ENCODE results near the gene TBC1D23.

TBC1D23 gene

DNA sequence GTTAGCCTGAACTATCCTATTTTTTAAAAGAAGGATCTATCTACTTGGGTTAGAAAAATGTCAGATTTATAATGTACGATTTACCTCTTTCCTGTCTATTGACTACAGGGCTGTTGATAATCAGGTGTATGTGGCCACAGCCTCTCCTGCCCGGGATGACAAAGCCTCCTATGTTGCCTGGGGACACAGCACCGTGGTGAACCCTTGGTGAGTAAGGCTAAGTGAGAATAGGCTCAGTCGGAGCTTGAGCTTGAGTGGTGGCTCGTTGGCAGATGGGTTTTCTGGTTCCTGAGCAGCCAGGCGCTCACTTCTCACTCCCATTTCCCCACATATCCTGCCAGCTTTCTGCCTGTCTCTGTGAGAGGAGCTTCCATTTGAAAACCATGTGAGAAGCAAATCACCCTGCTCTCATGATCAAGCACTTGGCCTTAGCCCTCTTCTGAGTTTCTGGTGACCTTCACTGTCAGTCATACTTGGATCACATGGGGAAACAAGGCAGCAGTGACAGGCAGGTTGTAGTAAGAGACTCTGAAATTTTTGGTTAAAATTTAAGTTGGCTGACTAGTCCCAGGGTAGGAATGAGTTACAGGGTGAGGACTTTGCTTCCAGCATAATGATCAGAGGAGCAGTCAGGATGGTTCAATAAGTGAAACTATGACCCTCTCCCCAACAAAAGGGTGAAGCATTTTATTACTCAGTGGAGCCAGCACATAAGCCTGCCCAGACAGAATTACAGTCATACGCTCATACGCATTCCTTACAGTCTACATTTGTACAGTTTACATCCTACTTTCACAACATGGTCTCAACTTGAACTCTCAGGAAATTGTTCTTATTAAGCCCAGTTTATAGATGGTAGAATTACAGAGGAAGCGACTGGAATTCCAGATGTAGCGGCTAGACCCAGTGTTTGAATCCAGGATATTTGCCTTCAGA is 91.8 kb downstream of the TBC1D23 start:
- peak; percentile 49 for DNase-seq (ENCODE audit: low read depth)

DNA sequence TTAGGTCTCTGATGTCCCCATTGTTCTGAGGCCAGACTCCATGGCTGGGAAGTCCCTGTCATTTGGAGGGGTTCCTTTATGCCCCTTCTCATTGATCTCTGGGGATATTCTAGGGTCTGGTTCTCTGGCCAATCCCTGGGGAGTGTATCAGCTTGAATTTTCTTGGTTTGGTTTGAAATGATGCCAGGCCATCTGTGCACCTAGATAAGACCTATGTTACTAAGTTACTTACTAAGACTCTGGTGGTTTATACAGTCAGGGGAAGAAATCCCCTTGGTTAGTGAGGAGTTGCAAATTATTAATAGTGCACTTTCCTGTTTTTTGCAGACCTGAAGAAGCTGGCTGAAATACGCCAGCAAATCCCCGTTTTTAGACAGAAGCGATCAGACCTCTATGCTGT is 94.1 kb downstream of the TBC1D23 start:
- no peak for DNase-seq (ENCODE audit: low read depth)

DNA sequence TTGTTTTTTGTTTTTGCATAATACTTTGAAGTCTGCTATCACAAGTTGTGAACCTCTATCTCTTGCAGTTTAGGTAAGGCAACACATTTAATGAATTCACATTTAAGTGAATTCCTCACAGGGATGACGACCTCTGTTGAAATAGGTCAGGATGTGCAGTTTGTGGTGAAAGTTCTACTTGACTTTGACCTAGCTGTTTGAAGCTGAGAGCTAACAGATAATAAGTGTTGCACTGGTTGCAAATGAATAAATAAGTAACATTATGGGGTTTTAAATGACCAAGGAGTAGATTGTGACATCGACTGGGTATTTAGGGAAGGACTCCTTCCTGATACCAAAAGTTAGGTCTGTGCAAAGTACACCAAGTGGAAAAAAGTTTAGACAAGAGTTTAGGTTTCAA is 97.6 kb downstream of the TBC1D23 start:
- DNase-seq (ENCODE audit: low read depth) = no peak

DNA sequence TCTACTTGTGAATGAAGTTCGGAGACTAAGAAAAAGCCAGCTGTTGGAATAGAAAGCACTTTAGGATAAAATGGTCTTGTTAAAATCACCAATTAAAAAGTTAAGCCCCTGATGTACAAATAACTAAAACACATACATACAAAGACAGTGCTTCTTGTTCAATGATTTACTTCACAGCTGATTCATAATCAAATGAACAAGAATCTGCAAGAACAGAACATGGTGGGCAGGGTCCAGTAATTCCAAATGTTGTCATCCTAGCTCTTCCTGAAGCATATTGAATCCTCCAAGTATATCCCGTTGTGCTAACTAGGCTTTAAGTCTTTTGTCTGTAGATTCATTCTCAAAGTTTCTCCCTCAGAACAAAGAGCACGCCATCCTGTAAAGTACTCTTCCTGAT is 98.2 kb downstream of the TBC1D23 start:
- no peak for DNase-seq (ENCODE audit: low read depth)

DNA sequence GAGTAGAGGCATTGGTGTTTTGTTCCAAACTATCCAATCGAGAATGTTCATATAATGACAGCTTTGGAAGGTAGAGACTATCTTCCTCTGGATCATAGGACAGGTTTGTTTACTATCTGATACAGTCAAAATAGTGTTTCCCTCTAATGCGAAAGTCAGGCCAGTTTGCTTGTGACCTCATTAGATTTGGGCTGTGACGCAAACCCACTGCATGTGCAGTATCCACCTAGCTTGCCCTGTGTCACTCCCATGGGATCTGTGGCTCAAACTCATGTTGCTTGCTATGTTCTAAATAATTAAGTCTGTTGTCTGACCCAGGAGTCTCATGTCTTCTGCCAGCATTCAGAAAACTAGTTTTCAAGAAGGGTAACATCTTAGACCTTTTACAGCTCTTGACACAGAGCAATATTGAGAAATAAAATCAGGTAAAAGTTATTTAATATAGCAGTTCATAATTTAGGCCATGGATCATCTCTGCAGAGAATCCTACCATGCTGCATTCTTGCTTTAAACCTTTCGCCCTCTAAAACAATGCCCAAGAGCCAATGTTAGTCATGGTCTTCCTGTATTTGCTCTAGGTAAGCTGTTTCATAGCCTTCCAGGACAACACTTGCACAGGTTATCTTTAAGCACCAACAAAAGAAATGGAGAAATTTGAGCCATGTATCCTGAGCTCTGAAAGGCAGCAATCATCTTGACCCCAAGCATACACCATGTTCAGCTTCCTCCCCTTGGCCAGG is 100.1 kb downstream of the TBC1D23 start:
- DNase-seq (ENCODE audit: low read depth) = no peak

DNA sequence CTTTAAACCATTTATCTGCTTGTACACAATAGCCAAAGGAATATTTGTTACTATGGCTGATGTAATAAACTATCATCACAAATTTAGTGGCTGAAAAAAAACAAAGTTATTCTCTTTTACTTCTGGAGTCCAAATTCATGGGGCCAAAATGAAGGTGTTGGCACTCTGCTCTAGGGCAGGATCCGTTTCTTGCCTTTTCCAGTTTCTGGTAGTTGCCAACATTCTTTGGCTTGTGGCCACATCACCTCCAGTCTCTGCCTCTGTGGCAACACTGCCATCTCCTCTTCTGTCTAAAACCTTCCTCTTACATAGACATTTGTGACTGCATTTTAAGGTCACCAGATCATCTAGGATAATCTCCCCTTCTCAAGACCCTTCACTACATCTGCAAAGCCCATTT is 101.1 kb downstream of the TBC1D23 start:
- DNase-seq (ENCODE audit: low read depth) = no peak

DNA sequence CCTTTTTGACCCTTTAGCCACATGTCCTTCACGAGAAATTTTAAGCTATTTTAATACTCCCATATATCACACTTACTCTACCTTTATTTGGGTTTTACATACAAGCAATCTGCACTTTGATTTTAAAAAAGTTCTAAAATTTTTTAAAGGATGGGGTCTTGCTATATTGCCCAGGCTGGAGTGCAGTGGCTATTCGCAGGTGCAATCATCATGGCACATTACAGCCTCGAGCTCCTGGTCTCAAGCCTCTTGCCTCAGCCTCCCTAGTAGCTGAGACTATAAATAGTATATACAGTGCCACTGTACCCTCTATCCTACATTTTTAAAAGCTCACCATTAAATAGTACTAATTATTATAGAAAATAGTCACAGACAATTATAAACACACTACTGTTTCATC is 103.6 kb downstream of the TBC1D23 start:
- no peak for DNase-seq (ENCODE audit: low read depth)

DNA sequence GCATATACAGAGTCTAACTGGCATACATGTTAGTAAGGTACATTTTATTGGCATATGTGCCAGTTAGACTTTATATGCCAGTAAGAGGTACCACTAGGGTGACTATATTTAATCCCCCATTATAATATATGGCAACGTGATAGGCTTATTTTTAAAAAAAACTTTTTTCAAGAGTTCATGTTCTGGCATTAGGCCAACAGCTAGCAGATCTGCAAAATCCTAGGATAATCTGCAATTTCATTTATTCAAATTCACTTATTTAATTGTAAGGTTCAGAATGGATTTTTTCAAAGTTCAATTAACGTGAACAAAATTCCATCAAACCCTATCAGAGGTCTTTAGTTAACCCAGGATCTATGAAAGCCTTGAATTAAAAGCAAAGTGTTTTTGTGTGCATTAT is 105.6 kb downstream of the TBC1D23 start:
- DNase-seq (ENCODE audit: low read depth) = no peak

DNA sequence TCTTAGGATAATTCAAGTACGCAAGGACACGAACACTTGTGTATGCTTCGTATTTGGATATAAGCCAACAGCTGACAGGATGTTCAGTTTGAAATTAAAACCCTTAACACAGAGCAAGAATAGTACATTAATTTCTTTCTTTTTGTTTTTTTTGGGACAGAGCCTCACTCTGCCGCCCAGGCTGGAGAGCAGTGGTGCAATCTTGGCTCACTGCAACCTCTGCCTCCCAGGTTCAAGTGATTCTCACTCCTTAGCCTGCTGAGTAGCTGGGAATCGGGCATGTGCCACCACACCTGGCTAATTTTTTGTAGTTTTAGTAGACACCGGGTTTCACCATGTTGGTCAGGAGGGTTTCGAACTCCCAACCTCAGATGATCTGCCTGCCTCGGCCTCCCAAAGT is 107.6 kb downstream of the TBC1D23 start:
- DNase-seq (ENCODE audit: low read depth) = no peak

DNA sequence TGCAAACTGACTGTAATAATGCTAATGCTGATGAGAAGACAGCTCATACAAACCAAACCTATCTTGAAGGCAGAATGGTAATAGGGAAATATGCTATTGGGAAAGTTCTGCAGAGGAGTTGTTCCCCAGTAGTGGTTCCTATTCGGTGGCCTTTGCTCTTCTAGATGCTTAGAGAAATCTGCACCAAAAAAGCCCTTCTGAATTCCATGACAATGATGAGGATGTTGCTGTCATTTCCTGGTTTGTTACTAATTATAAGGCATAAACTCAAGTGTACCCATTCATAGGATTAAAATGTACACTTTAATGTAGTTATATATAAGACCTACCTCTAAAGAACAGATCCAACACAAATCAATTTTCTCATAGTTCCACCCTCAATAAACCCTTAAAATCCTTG is 110.0 kb downstream of the TBC1D23 start:
- peak; percentile 58 for DNase-seq (ENCODE audit: low read depth)

DNA sequence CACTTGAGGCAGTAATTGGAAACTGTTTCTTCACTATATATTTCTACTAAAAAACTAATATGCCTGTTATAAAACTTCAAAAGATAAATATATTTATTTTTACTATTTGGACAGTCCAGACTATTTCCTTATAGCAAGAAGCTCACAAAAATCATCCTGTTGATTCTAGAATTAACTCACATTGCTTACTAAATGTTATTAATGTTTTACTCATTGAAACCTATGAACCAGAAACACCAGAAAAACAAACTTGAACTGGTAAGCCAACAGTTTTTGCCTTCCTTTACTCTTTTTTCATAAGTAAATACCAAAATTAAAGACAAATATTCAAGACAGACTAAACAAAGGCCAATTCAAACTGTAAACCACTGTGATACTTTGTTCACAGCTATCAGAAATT is 113.7 kb downstream of the TBC1D23 start:
- DNase-seq (ENCODE audit: low read depth) = no peak

Measured in EH (cell line).